Stimulated activated CD8-positive, alpha-beta memory T cell treated with anti-CD3 and anti-CD28 coated beads, Interleukin-12 subunit alpha, Interleukin-12 subunit beta, amount 100 ng/mL, for 1 hour (primary cell): Measurements from ENCODE around the gene RAD54L2.
"Not testable (repeated sequence)": the region's sequence is repeated elsewhere in the genome, so short reads cannot be mapped to it uniquely, and the experiment has no call there.

Source experiments
- DNase-seq: peaks from one replicate; pipeline ENCODE4 v3.0.0-alpha.2; 2020; ENCODE audit warnings: low read depth

The RAD54L2 gene

DNA sequence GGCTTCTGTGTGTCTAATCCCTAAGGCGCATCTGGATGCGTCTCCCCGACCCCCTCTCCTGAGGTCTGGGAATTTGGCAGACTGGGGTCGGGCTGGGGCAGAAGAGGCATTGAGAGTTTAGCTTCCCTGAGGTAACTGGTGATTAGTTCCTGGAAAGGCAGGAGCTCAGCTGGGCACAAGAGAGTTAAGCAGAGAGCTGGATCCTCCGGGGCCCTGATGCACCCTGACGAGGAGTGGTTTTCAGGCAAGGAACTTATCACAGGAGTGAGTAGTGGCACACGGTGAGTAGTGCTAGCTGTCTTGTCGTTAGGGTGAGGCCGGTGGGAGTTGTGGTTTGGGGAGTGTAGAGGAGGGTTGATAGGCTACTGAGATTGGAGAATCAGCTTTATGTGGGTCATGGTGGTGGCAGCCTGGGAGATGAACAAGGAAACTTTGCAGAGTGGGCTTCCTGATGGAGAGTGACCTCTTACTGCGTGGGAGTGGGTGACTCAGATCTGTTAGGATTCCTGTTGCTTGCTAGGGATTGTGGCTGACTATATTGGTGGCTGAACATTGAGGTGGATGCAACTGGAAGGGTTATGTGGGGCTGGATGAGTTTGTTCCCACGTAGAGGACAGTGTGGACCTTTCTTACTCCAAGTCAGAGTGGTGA lies 897 bp downstream of the RAD54L2 start:
- no peak for DNase-seq

DNA sequence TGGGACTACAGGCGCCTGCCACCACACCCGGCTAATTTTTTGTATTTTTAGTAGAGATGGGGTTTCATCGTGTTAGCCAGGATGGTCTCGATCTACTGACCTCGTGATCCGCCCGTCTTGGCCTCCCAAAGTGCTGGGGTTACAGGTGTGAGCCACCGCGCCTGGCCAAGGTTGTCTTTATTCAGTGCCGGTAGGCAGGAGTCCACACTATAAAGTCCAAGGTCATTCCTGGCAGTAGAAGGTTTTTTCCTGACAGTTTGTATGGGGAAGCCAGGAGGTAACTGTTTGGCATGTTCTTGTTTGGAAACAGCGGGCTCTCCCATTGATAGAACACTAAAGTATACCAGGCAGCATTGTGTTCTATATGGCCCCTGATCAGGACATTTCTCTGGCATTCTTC lies 4.1 kb downstream of the RAD54L2 start:
- DNase-seq = not testable (repeated sequence)

DNA sequence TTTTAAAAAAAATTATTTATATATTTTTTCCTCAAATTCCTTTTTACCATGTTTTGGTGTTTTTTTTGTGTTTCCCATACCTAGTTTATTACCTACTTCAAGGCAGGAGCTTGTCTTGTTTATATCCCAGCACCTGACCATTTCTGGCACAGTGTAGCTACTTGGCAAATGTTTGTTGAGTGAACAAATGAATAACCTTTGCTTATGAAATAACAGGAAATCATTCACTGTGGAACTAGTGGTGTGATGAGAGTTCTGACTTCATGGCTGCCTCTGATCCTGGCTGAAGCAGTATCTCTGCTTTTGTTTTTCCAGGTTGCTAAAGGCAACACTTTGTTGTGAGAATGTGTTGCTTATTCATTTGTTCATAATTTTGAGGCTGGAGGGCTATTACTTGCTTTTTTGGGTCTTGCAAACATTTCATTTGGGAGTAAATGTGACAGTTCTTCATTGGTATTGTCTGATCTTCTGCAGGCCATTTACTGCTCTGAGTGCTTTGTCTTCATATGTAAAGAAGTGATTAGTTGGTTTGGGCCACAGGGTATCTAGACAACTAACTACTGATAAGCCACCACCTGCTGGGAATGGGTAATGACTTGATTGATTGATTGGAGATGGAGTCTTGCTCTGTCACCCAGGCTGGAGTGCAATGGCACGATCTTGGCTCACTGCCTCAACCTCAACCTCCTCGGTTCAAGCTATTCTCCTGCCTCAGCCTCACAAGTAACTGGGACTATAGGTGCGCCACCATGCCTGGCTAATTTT lies 5.7 kb downstream of the RAD54L2 start:
- DNase-seq = no peak

DNA sequence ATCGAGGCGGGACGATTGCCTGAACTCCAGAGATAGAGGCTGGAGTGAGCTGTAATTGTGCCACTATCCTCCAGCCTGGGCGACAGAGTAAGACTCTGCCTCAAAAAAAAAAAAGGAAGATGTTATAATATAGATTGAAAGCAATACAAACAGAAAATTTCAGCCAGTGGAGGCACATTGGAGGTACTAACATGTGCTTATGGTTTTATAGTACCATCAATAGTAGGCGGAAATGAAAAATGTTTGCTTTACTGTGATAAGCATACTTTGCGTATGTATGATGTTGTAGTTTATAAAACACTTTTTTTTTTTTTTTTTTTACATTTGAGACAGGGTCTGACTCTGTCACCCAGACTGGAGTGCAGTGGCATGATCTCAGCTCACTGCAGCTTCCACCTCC lies 8.8 kb downstream of the RAD54L2 start:
- no peak for DNase-seq

DNA sequence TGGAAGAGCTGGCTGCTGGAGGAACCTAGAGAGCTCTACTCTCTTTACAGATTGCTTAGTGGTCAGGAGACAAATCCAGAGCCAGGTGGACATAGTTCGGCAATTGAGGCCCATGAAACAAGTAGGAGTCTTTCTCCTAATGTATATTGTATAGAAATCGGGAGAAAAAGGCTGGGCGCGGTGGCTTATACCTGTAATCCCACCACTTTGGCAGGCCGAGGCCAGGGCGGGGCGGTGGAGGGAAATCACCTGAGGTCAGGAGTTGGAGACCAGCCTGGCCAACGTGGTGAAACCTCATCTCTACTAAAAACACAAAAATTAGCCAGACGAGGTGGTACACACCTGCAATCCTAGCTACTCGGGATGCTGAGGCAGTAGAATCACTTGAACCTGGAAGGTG lies 10.8 kb downstream of the RAD54L2 start:
- no peak for DNase-seq

DNA sequence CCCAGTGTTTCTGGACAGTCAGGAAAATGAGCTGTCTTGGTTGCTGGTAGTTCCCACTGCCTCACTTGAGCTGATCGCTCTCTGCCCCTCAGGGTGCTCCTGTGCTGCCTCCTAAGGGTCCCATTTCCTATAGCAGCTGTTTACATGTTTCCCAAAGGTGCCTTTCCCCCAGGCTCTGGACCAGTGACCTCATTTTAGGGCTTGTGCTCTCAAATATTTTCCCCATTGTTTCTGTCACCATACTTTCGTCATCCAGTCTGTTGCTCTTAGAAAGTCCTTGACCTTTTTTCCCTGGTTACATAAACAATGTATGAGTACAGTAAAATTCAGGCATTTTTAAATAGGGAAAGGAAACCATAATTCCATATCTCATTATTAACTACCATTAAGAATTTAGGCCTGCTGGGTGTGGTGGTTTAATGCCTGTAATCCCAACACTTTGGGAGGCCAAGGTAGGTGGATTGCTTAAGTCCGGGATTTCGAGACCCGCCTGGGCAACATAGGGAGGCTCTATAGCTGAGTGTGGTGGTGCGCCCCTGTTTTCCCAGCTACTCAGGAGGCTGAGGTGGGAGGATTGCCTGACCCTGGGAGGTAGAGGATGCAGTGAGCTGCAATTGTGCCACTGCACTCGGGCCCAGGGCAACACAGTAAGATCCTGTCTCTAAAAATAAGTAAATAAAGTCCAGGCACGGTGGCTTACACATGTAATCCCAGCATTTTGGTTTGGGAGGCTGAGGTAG lies 11.7 kb downstream of the RAD54L2 start:
- DNase-seq = no peak

DNA sequence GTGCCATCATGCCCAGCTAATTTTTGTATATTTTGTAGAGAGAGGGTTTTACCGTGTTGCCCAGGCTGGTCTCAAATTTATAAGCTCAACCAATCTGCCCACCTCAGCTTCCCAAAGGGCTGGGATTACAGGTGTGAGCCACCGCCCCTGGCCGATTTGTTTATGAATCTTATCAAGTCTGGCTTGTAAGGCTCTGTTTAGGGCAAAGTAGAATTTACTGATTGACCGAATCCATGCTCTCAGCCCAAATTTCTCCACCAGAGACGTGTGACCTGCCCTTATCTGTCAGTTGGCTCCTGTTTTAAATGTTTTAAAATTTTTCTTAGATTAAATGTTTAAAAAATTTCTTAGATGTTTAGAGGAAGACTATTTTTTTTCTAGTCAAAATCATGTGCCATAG lies 19.5 kb downstream of the RAD54L2 start:
- DNase-seq = no peak

DNA sequence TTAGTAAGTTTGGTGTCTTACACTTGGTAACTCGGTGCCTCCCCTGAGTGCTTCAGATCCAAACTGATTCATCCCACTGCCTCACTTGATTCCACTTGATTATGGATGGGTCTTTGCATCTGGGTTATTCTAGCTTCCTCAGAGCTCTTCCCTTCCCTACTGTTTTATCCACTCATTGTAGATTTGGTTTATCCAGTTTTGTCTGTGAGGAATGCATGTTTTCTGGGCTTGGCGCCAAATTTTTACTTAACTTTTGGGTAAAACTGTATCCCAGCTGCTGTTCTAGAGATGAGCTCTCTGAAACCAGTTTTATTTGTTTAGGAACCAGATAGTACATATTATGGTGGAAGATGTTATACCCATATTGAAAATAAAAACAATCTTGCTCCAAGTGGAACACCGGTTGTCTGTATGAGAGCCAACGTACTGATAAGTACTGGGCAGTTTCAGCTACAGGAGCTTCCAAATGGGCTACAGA lies 20.9 kb downstream of the RAD54L2 start:
- DNase-seq = no peak

DNA sequence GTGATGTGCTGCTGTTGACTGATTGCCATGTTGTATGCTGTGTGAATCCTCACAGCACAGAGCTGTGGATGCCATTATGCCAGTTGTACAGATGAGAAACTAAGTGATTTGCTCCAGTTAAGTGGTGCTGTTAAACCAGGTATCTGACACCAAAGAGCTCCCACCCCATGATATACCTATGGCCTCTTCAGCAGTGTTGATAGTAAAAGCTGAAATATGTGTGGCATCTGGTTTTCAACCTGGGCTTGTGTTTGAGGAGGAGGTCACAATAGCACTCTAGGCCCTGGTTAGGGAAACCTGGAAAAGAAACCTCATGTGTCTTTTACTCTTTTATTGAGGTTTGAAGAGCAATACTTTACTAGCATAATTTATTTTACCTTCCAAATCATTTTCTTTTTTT lies 21.4 kb downstream of the RAD54L2 start:
- DNase-seq = no peak

DNA sequence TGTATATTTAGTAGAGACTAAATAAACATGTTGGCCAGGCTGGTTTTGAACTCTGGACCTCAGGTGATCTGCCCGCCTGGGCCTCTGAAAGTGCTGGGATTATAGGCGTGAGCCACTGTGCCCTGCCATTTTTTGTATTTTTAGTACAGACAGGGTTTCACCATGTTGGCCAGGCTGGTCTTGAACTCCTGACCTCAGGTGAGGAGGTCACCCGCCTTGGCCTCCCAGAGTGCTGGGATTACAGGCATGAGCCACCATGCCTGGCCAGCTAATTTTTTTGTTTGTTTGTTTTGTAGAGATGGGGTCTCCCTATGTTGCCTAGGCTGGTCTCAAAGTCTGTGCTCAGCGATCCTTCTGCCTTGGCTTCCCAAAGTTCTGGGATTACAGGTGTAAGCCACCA lies 23.9 kb downstream of the RAD54L2 start:
- not testable (repeated sequence) for DNase-seq

DNA sequence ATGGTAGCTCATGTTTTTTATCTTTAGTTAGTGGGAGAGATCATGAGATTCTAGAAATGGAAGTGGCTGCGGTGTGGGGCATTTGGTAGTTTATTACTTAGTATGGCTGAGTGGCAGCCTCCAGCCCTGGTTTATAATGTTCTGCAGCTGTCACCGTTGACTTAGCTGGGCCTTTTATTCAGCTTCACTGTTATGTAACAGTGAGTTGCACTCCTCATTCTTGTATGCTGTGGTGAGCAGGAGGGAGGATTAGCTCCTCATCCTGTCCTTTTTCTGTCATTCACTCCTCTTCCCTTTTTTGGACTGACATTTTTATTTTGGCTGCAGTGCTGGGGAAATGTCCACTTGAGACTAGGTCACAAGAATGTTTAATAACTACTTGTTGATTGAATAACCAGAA lies 29.5 kb downstream of the RAD54L2 start:
- no peak for DNase-seq

DNA sequence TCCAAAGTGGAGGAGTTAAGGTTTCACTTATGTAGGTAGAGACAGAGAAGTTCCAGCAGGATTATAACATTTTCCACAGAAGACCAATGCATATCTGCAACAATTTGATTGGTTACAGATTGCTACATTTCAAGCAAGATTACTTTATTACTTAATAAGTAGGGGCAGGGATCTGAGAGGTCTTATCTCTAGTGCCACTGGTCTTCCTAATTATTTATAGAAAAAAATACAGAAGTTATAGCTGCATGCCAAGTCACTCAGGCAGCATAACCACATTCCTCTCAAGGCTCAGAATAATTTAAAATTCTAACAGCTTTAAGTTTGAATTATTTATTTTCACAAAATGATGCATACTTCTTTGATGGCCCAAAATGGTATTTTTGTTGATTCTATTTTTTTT lies 30.5 kb downstream of the RAD54L2 start:
- no peak for DNase-seq

DNA sequence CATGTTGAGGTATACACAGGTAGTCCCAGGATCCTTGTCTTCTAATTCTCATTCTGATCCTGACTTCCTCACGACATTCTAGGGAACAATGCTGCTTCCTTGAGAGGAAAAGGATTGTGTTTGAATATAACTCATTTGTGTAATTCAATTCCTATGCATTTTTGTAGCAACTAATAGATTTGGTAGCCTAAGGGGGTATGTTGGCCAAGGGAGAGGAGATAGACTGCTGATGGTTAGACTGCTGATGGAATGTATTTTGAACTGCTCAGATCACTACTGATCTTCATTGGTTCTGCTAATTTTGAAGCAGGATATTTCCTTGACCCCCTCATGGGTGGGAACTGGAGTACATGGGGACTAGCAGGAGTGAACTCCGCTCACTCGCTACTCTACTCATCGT lies 39.7 kb downstream of the RAD54L2 start:
- no peak for DNase-seq

DNA sequence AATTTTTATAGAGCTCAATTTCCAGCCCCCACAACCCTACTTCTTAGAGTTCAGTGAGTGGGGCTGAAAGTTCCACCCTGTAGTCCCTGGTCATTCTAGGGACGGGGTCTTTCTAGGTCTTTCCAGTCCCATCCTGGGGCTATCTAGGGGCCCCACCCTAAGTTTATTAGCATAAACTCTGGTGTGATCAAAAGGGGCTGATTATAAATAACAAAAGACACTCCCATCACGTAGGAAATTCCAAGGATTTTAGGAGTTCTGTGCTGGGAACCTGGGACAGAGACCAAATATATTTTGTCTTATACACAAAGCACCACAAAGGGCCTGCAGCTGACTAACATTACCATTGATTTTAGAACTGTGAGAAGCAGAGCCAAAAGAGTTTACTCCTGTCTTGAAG lies 41.9 kb downstream of the RAD54L2 start:
- no peak for DNase-seq

DNA sequence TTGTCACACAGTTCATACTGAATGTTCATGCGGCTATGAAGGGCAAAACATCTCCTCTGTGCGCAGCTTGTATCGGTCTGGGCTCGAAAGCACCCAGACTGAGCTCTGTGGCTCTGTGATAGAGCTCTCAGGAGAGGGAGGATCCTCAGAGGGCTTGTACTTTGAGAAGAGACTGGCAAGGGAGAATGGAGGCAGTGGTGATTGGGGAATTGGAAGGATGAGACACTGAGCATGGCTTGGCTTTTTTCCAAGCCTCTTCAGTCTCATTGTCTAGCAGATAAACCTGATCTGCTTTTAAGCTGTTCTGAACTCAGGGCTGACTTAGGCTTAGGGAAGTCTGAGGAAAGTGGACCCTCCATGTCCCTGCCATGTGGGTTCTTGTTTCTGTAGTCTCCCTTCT lies 43.0 kb downstream of the RAD54L2 start:
- DNase-seq = no peak

DNA sequence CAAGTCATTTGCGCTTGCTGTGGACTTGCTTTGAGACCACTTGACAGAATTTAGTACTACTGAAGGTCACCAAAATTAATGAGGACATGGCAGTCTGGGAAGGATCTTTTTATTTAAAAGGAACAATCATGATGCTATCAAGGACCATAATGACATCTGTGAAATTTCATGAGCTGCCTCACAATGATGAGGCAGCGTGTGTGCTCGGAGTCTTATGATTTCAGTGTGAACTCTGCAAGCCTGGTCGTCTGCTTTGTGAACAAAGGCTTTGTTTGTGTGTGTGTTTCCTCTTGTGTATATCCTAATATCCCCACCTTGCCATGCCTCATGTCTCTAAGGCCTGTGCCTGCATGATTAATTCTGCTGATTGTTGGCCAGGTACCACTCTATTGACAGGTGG lies 46.7 kb downstream of the RAD54L2 start:
- no peak for DNase-seq

DNA sequence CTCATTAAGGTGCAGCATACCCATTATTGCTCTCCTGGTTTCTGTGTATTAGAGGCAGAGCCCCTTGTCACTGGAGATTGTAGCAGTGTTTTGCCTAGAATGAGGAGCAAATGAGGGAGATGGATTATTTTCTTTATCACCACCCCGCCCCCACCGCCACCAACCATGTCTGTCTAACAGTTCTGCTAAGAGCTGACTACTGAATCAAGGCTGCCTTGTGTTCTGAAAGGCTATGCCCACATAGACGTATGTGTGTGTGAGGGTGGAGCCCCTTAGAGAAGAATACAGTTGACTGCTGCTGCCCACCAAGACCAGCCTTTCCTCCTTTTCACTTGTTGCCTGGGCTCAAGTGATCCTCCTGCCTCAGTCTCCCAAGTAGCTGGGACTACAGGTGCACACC lies 47.4 kb downstream of the RAD54L2 start:
- no peak for DNase-seq
